ENCODE measurements around the gene MPPED1. TPM values are rescaled to one million over a fixed set of nuclear protein-coding genes. Genes with fewer than 3 reads are reported as not detected.

MPPED1 gene
- total and polyA plus RNA-seq, 2 donors (not counting 1 experiment from before 2014, with no cell fraction given) = 0.13 TPM; not detected in 1

DNA sequence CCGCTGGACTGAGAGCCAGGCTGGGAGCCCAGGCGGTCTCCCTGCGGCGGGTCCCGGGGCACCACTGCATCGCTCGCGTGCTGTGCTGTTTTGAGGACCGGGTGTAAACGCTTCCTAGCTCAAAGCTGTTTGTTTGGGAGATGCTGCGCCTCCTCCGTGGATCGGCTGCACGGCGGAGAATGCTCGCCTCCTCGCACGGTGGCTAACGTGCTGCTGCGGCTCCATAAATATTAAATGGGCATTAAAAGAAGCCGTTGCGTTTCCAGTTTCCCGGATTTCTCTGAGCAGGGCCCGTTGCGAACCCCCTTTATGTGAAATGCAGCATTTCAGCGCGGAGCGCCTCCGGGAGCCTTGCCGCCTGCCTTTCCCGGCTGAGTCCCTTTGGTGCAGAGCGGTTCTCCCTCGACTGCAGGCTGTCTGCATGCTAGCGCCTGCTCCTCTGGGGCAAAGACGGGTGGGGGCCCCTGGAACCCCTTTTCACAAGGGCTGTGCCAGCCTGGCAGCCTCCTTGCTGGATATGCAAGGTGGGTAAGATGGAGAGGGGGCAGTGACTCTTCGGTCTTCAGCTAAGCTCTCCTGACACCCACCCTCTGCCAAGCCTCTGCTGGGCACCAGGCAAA, 9.3 kb downstream of the MPPED1 start:
- H3K79me2 ChIP-seq (ENCODE audit: control insufficient read depth, insufficient read depth, low read length) = no peaks in the 10 kb centered on the region
- H3K36me3 ChIP-seq (replicated peaks in 1 of 2; ENCODE audit: control extremely low read depth in 1 of 2, control insufficient read depth in 1 of 2, extremely low read depth in 1 of 2, insufficient read depth in 2 of 2, low read length in 1 of 2) = no peaks in the 10 kb centered on the region
- no peaks in the 10 kb centered on the region for H4K20me1 ChIP-seq (ENCODE audit: control insufficient read depth, insufficient read depth, low read length, poor library complexity, severe bottlenecking)
- Mint-ChIP-seq H3K4me3 (no peak overlapping the region), H3K27me3 (peaks cover 2% of the 10 kb centered on the region), H3K27ac (no peak overlapping the region), H3K9me3 (ENCODE audit: insufficient read depth) (no peaks in the 10 kb centered on the region), H3K4me1 (no peaks in the 10 kb centered on the region)
- H3K27me3 ChIP-seq (replicated peaks in 1 of 4; ENCODE audit: control extremely low read depth in 1 of 4, control insufficient read depth in 3 of 4, insufficient read depth in 4 of 4, low read length in 3 of 4) = no peaks in the 10 kb centered on the region
- H3K9ac ChIP-seq (ENCODE audit: low read length) = no peak overlapping the region
- H3K9me3 ChIP-seq (ENCODE audit: control extremely low read depth in 1 of 3, control insufficient read depth in 2 of 3, insufficient read depth in 1 of 3, low read length in 2 of 3) = no peaks in the 10 kb centered on the region
- no peak overlapping the region for H2AFZ ChIP-seq (ENCODE audit: insufficient read depth, low read depth, low read length, poor library complexity, severe bottlenecking)
- 83% methylated on average over 36 of the region's 36 CpGs for WGBS (ENCODE audit: insufficient coverage)
- no peaks in the 10 kb centered on the region for H3K4me1 ChIP-seq (ENCODE audit: control insufficient read depth in 2 of 2, insufficient read depth in 2 of 2, low read length in 2 of 2)
- POLR2A ChIA-PET = no interaction called here
- CTCF ChIA-PET = no interaction called here
- no peak overlapping the region for H3K27ac ChIP-seq (ENCODE audit: low read length in 2 of 2)
- ATAC-seq (ENCODE audit: low read depth) (no peak), DNase-seq (no peak)
- TF ChIP-seq EZH2 (IDR thresholded peaks at IDR 0.05; ENCODE audit: borderline replicate concordance, insufficient read depth, low read depth, low read length, poor library complexity, severe bottlenecking) = no peak
- TF ChIP-seq, protein P1, sequence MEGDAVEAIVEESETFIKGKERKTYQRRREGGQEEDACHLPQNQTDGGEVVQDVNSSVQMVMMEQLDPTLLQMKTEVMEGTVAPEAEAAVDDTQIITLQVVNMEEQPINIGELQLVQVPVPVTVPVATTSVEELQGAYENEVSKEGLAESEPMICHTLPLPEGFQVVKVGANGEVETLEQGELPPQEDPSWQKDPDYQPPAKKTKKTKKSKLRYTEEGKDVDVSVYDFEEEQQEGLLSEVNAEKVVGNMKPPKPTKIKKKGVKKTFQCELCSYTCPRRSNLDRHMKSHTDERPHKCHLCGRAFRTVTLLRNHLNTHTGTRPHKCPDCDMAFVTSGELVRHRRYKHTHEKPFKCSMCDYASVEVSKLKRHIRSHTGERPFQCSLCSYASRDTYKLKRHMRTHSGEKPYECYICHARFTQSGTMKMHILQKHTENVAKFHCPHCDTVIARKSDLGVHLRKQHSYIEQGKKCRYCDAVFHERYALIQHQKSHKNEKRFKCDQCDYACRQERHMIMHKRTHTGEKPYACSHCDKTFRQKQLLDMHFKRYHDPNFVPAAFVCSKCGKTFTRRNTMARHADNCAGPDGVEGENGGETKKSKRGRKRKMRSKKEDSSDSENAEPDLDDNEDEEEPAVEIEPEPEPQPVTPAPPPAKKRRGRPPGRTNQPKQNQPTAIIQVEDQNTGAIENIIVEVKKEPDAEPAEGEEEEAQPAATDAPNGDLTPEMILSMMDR (IDR thresholded peaks at IDR 0.05) = no peak
- intact Hi-C loops (cut with micrococcal nuclease) = no loop called here
- H3K4me2 ChIP-seq (replicated peaks; ENCODE audit: low read depth, low read length, poor library complexity, severe bottlenecking) = no peak overlapping the region
- no peak overlapping the region for H3K4me3 ChIP-seq (ENCODE audit: control extremely low read depth in 1 of 5, extremely low read depth in 1 of 5, insufficient read depth in 1 of 5, low read depth in 2 of 5, low read length in 4 of 5)

DNA sequence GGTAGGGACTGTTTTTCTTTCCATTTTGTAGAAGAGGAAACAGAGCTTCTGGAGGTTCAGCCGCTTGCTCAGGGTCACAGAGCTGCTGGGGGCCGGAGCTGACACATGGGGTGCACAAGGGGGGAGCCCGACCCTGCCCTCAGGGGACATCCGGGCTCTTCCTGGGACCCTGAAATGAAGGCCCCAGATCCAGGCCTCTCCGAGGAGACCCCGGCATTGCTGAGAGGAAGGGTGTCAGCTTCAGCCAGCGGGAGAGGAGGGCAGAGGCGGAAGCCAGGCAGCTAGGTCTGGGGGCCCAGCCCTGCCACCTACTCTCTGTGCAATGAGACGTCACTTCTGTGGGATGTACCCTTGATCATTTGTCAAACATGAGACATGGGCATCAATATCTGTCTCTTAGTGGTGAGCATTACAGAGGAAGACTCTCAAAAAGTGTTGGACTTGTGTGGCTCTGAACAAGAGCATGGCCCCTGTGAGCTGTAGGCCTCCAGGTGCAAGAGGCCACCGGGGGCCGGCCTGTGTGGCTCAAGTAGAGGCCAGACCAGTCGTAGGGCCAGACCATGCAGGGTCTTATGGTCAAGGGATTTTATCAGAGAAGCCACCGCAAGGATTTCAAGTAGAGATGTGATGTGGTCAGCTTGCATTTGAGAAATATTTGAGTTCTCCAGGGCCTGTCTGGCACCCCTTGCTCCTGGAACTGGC, 10.3 kb downstream of the MPPED1 start:
- WGBS (ENCODE audit: insufficient coverage) = 90% methylated on average over 13 of the region's 13 CpGs
- no peaks in the 10 kb centered on the region for H3K9me3 Mint-ChIP-seq (ENCODE audit: insufficient read depth)

More for the DNA sequence above, 10.3 kb downstream of the MPPED1 start:
- TF ChIP-seq EZH2 (IDR thresholded peaks at IDR 0.05; ENCODE audit: borderline replicate concordance, insufficient read depth, low read depth, low read length, poor library complexity, severe bottlenecking) = no peak
- TF ChIP-seq, protein P1 (IDR thresholded peaks at IDR 0.05) = no peak
- Histone ChIP-seq H3K27ac (ENCODE audit: low read length in 2 of 2) (no peak overlapping the region), H2AFZ (ENCODE audit: insufficient read depth, low read depth, low read length, poor library complexity, severe bottlenecking) (no peak overlapping the region), H3K79me2 (ENCODE audit: control insufficient read depth, insufficient read depth, low read length) (no peaks in the 10 kb centered on the region), H4K20me1 (ENCODE audit: control insufficient read depth, insufficient read depth, low read length, poor library complexity, severe bottlenecking) (no peaks in the 10 kb centered on the region), H3K27me3 (replicated peaks in 1 of 4; ENCODE audit: control extremely low read depth in 1 of 4, control insufficient read depth in 3 of 4, insufficient read depth in 4 of 4, low read length in 3 of 4) (no peaks in the 10 kb centered on the region), H3K4me2 (replicated peaks; ENCODE audit: low read depth, low read length, poor library complexity, severe bottlenecking) (no peak overlapping the region), H3K4me1 (ENCODE audit: control insufficient read depth in 2 of 2, insufficient read depth in 2 of 2, low read length in 2 of 2) (no peaks in the 10 kb centered on the region), H3K4me3 (ENCODE audit: control extremely low read depth in 1 of 5, extremely low read depth in 1 of 5, insufficient read depth in 1 of 5, low read depth in 2 of 5, low read length in 4 of 5) (no peak overlapping the region), H3K36me3 (replicated peaks in 1 of 2; ENCODE audit: control extremely low read depth in 1 of 2, control insufficient read depth in 1 of 2, extremely low read depth in 1 of 2, insufficient read depth in 2 of 2, low read length in 1 of 2) (no peaks in the 10 kb centered on the region), H3K9me3 (ENCODE audit: control extremely low read depth in 1 of 3, control insufficient read depth in 2 of 3, insufficient read depth in 1 of 3, low read length in 2 of 3) (no peaks in the 10 kb centered on the region), H3K9ac (ENCODE audit: low read length) (no peak overlapping the region)
- no peaks in the 10 kb centered on the region for H3K4me1 Mint-ChIP-seq
- peaks cover 3% of the 10 kb centered on the region for H3K27me3 Mint-ChIP-seq
- H3K27ac Mint-ChIP-seq = no peak overlapping the region
- ChIA-PET POLR2A (no interaction called here), CTCF (no interaction called here)
- no peak for DNase-seq
- intact Hi-C loops (cut with micrococcal nuclease) = no loop called here
- no peak for ATAC-seq (ENCODE audit: low read depth)
- no peak overlapping the region for H3K4me3 Mint-ChIP-seq

All from B cell (primary cell).